GM19025 (cell line): ENCODE measurements around the gene ZNF185.

Experiments used
- ATAC-seq: cut with Tn5 transposase; IDR thresholded peaks from one replicate; pipeline ENCODE4 v1.9.1; 2021; ENCODE audit warnings: mild to moderate bottlenecking, low read depth, moderate library complexity; ENCODE audit not compliant: unreplicated experiment

Gene ZNF185

GRCh38 chrX:152915541-152916241 lies 17.8 kb downstream of the ZNF185 start:
- peak; percentile 78 for ATAC-seq

GRCh38 chrX:152917656-152918579 lies 20.1 kb downstream of the ZNF185 start:
- no peak for ATAC-seq

GRCh38 chrX:152918707-152919106 lies 20.8 kb downstream of the ZNF185 start:
- ATAC-seq = no peak

- ATAC-seq = no peak
Measured at GRCh38 chrX:152923599-152923998, 25.7 kb downstream of the ZNF185 start.

- ATAC-seq = no peak
Measured at GRCh38 chrX:152925835-152926234, 28.0 kb downstream of the ZNF185 start.

- no peak for ATAC-seq
Measured at GRCh38 chrX:152926279-152926678, 28.4 kb downstream of the ZNF185 start.

GRCh38 chrX:152926923-152927322 lies 29.1 kb downstream of the ZNF185 start:
- no peak for ATAC-seq

GRCh38 chrX:152927858-152928760 lies 30.2 kb downstream of the ZNF185 start:
- ATAC-seq = no peak

GRCh38 chrX:152928761-152929400 lies 31.0 kb downstream of the ZNF185 start:
- ATAC-seq = no peak

- ATAC-seq = no peak
Measured at GRCh38 chrX:152929898-152930297, 32.0 kb downstream of the ZNF185 start.

- no peak for ATAC-seq
Measured at GRCh38 chrX:152930516-152930915, 32.6 kb downstream of the ZNF185 start.

GRCh38 chrX:152932144-152932543 lies 34.3 kb downstream of the ZNF185 start:
- ATAC-seq = no peak

GRCh38 chrX:152932598-152933175 lies 34.8 kb downstream of the ZNF185 start:
- no peak for ATAC-seq

GRCh38 chrX:152936306-152936705 lies 38.4 kb downstream of the ZNF185 start:
- ATAC-seq = no peak

GRCh38 chrX:152937236-152937635 lies 39.4 kb downstream of the ZNF185 start:
- ATAC-seq = no peak

- ATAC-seq = peak; percentile 94
Measured at GRCh38 chrX:152941328-152942076, 43.6 kb downstream of the ZNF185 start.

GRCh38 chrX:152942077-152942442 lies 44.2 kb downstream of the ZNF185 start:
- no peak for ATAC-seq

- ATAC-seq = no peak
Measured at GRCh38 chrX:152943826-152944225, 46.0 kb downstream of the ZNF185 start.
